ENCODE results near the gene GNG3. TPM values are rescaled to one million over a fixed set of nuclear protein-coding genes. Genes with fewer than 3 reads are reported as not detected.

GNG3 gene
- polyA plus RNA-seq, 2 donors: 0.04 to 0.24 TPM

DNA sequence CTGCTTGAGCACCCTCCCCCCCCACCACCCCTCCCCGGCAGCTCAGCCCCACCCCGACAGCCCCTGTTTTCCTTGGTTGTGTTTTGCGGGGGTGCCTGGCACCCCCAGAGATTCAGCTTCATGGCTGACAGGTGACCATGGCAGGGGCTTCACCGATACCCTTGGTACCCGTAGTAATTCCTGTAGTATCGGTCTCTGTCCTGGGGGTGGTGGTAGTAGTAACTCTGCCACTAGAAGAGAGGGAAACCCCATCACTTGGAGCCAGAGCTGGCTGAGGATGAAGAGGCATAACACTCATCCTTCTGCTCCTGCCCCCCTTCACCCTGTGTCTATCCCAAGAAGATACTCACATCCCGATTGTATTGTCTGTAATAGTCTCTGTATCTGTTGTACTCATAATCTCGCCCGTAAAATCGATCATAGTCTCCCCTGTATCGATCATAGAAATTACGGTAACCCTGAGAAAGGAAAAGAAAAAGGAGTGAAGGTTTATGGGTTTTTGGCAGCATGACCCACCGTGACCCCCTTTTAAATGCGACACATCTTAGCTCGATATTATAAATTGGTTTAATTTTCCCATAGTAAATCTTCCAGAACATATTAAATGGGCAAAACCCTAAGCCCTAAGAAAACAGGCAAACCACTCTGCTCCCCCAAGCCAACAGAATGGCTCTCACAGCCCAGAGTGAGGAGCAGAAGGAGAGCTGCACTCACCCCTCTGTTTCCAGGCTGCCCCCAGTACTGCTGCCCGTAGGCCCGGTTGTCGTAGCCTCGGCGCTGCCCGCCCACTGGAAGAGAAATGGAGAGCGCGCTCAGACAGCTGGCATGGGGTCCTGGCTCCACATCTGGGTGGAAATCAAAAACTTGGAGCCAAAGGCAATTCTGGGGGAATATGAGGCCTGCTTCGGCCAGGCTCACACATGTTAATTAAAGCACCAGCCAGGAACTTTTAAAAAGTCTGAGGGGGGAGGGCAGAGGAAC lies 8.0 kb downstream of the GNG3 start:
- no peak overlapping the region for H3K4me3 ChIP-seq (ENCODE audit: low read depth in 1 of 2, low read length in 2 of 2)
- no peak overlapping the region for H3K27ac ChIP-seq (ENCODE audit: low read depth in 2 of 2, low read length in 1 of 2)
- H3K36me3 ChIP-seq (ENCODE audit: control insufficient read depth in 2 of 2, insufficient read depth in 2 of 2, low read length in 1 of 2): peaks cover 14 to 44% of the 10 kb centered on the region in 2 donors
- H3K27me3 ChIP-seq (ENCODE audit: control insufficient read depth in 1 of 2, insufficient read depth in 2 of 2, low read length in 2 of 2): no peaks in the 10 kb centered on the region
- 88% methylated on average over 24 of the region's 24 CpGs for WGBS, 2 donors
- no peaks in the 10 kb centered on the region for H3K9me3 ChIP-seq (ENCODE audit: control insufficient read depth in 2 of 2, insufficient read depth in 1 of 2, low read depth in 1 of 2, low read length in 1 of 2)
- H3K4me1 ChIP-seq (ENCODE audit: control insufficient read depth in 2 of 2, insufficient read depth in 2 of 2, low read length in 1 of 2): peaks cover 0 to 2% of the 10 kb centered on the region in 2 donors

DNA sequence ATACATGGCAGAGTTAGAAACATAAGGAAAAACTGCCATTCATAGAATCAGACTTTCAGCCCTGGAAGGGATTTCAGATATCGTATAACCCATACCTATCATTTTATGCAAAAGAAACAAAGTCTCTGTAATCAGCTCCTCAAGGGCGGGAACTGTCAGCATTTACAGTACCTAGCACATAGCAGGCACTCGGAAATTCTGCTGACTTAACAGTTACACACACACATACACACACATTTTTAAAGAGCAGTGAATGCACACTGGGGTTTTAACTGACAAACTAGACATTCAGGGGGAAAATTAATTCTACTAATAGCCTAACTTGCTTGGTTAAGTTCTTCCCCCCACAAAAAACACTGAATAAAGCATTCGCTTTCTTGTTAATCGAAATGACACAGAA lies 8.7 kb downstream of the GNG3 start:
- Histone ChIP-seq H3K9me3 (ENCODE audit: control insufficient read depth in 2 of 2, insufficient read depth in 1 of 2, low read depth in 1 of 2, low read length in 1 of 2) (no peaks in the 10 kb centered on the region), H3K36me3 (ENCODE audit: control insufficient read depth in 2 of 2, insufficient read depth in 2 of 2, low read length in 1 of 2) (peaks cover 14 to 43% of the 10 kb centered on the region in 2 donors), H3K4me1 (ENCODE audit: control insufficient read depth in 2 of 2, insufficient read depth in 2 of 2, low read length in 1 of 2) (peaks cover 0 to 2% of the 10 kb centered on the region in 2 donors)

DNA sequence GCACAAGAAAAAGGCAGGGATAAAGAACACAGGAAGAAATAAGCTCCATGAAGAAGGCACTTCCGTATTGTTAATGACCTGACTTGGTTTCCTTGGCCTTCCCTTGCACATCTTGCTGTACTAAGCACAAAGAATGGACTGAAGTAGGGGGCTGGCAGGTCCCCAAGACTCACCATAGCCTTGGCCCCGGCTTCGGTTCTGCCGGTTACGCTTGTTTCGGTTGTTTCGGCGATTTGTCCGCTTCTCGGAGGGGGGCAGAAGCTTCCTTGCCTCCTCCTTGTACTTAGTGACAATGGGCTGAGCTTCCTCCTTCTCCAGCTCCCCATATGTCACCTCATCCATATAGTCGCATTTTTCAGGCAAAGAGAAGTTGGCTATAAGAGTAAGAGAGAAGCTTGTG lies 9.3 kb downstream of the GNG3 start:
- peak overlapping the region; percentile 12 to 47 for H3K27ac ChIP-seq (ENCODE audit: low read depth in 2 of 2, low read length in 1 of 2)
- WGBS, 2 donors: 60 to 79% methylated on average over 11 of the region's 11 CpGs
- peaks cover 17 to 45% of the 10 kb centered on the region in 2 donors for H3K36me3 ChIP-seq (ENCODE audit: control insufficient read depth in 2 of 2, insufficient read depth in 2 of 2, low read length in 1 of 2)
- no peaks in the 10 kb centered on the region for H3K27me3 ChIP-seq (ENCODE audit: control insufficient read depth in 1 of 2, insufficient read depth in 2 of 2, low read length in 2 of 2)
- H3K9me3 ChIP-seq (ENCODE audit: control insufficient read depth in 2 of 2, insufficient read depth in 1 of 2, low read depth in 1 of 2, low read length in 1 of 2): no peaks in the 10 kb centered on the region
- no peak overlapping the region for H3K4me3 ChIP-seq (ENCODE audit: low read depth in 1 of 2, low read length in 2 of 2)
- H3K4me1 ChIP-seq (ENCODE audit: control insufficient read depth in 2 of 2, insufficient read depth in 2 of 2, low read length in 1 of 2): peaks cover 0 to 2% of the 10 kb centered on the region in 2 donors

More for the DNA sequence above, 8.7 kb downstream of the GNG3 start:
- 82 to 85% methylated on average over 5 of the region's 5 CpGs for WGBS, 2 donors
- no peak overlapping the region for H3K4me3 ChIP-seq (ENCODE audit: low read depth in 1 of 2, low read length in 2 of 2)
- H3K27ac ChIP-seq (ENCODE audit: low read depth in 2 of 2, low read length in 1 of 2): no peak overlapping the region
- no peaks in the 10 kb centered on the region for H3K27me3 ChIP-seq (ENCODE audit: control insufficient read depth in 1 of 2, insufficient read depth in 2 of 2, low read length in 2 of 2)

GRCh38 chr11:62719302-62719978 lies 12.0 kb downstream of the GNG3 start:
- no peaks in the 10 kb centered on the region for H3K9me3 ChIP-seq (ENCODE audit: control insufficient read depth in 2 of 2, insufficient read depth in 1 of 2, low read depth in 1 of 2, low read length in 1 of 2)
- WGBS, 2 donors: 74 to 77% methylated on average over 2 of the region's 2 CpGs
- H3K27ac ChIP-seq (ENCODE audit: low read depth in 2 of 2, low read length in 1 of 2): no peak overlapping the region
- no peaks in the 10 kb centered on the region for H3K27me3 ChIP-seq (ENCODE audit: control insufficient read depth in 1 of 2, insufficient read depth in 2 of 2, low read length in 2 of 2)
- peaks cover 23 to 51% of the 10 kb centered on the region in 2 donors for H3K36me3 ChIP-seq (ENCODE audit: control insufficient read depth in 2 of 2, insufficient read depth in 2 of 2, low read length in 1 of 2)
- H3K4me1 ChIP-seq (ENCODE audit: control insufficient read depth in 2 of 2, insufficient read depth in 2 of 2, low read length in 1 of 2): peaks cover 0 to 2% of the 10 kb centered on the region in 2 donors
- H3K4me3 ChIP-seq (ENCODE audit: low read depth in 1 of 2, low read length in 2 of 2): no peak overlapping the region

DNA sequence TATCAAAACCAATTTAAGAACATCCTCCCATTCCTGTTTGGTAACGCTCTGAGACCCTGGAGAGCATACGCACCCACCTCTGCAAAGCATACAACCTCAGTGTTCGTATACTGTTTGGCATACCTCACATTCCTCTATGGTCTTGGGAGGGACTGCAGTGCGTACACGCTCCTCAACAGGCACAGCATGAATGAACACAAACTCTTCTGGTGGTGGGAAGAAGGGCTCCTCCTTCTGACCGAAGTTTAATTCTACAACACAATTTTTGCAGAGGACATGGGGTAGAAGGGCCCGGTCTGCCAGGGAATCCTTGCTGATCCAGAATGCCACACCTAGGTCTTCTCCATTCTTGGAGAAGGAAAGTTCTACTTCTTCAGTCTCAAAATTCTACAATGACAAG lies 14.5 kb downstream of the GNG3 start:
- WGBS, 2 donors: 63 to 70% methylated on average over 7 of the region's 7 CpGs

GRCh38 chr11:62724171-62724570 lies 16.7 kb downstream of the GNG3 start:
- peak overlapping the region in 1 of 2 donors; percentile 88 for H3K4me3 ChIP-seq (ENCODE audit: low read depth in 1 of 2, low read length in 2 of 2)
- H3K4me1 ChIP-seq (ENCODE audit: control insufficient read depth in 2 of 2, insufficient read depth in 2 of 2, low read length in 1 of 2): no peaks in the 10 kb centered on the region
- H3K27me3 ChIP-seq (ENCODE audit: control insufficient read depth in 1 of 2, insufficient read depth in 2 of 2, low read length in 2 of 2): no peaks in the 10 kb centered on the region
- H3K9me3 ChIP-seq (ENCODE audit: control insufficient read depth in 2 of 2, insufficient read depth in 1 of 2, low read depth in 1 of 2, low read length in 1 of 2): no peaks in the 10 kb centered on the region
- H3K36me3 ChIP-seq (ENCODE audit: control insufficient read depth in 2 of 2, insufficient read depth in 2 of 2, low read length in 1 of 2): peaks cover 17 to 28% of the 10 kb centered on the region in 2 donors
- 27 to 28% methylated on average over 8 of the region's 8 CpGs for WGBS, 2 donors
- no peak overlapping the region for H3K27ac ChIP-seq (ENCODE audit: low read depth in 2 of 2, low read length in 1 of 2)

More for the DNA sequence above, 14.5 kb downstream of the GNG3 start:
- H3K27ac ChIP-seq (ENCODE audit: low read depth in 2 of 2, low read length in 1 of 2): no peak overlapping the region
- no peak overlapping the region for H3K4me3 ChIP-seq (ENCODE audit: low read depth in 1 of 2, low read length in 2 of 2)
- H3K9me3 ChIP-seq (ENCODE audit: control insufficient read depth in 2 of 2, insufficient read depth in 1 of 2, low read depth in 1 of 2, low read length in 1 of 2): no peaks in the 10 kb centered on the region
- H3K36me3 ChIP-seq (ENCODE audit: control insufficient read depth in 2 of 2, insufficient read depth in 2 of 2, low read length in 1 of 2): peaks cover 20 to 35% of the 10 kb centered on the region in 2 donors
- H3K4me1 ChIP-seq (ENCODE audit: control insufficient read depth in 2 of 2, insufficient read depth in 2 of 2, low read length in 1 of 2): no peaks in the 10 kb centered on the region
- no peaks in the 10 kb centered on the region for H3K27me3 ChIP-seq (ENCODE audit: control insufficient read depth in 1 of 2, insufficient read depth in 2 of 2, low read length in 2 of 2)

- no peaks in the 10 kb centered on the region for H3K9me3 ChIP-seq (ENCODE audit: control insufficient read depth in 2 of 2, insufficient read depth in 1 of 2, low read depth in 1 of 2, low read length in 1 of 2)
- no peaks in the 10 kb centered on the region for H3K27me3 ChIP-seq (ENCODE audit: control insufficient read depth in 1 of 2, insufficient read depth in 2 of 2, low read length in 2 of 2)
- H3K27ac ChIP-seq (ENCODE audit: low read depth in 2 of 2, low read length in 1 of 2): peak overlapping the region in 1 of 2 donors; percentile 51
- H3K4me1 ChIP-seq (ENCODE audit: control insufficient read depth in 2 of 2, insufficient read depth in 2 of 2, low read length in 1 of 2): no peaks in the 10 kb centered on the region
- WGBS, 2 donors: 1% methylated on average over 7 of the region's 7 CpGs
- peaks cover 14 to 16% of the 10 kb centered on the region in 2 donors for H3K36me3 ChIP-seq (ENCODE audit: control insufficient read depth in 2 of 2, insufficient read depth in 2 of 2, low read length in 1 of 2)
- H3K4me3 ChIP-seq (ENCODE audit: low read depth in 1 of 2, low read length in 2 of 2): peak overlapping the region; percentile 88 to 96
Observed at GRCh38 chr11:62725646-62726045, 18.2 kb downstream of the GNG3 start.

DNA sequence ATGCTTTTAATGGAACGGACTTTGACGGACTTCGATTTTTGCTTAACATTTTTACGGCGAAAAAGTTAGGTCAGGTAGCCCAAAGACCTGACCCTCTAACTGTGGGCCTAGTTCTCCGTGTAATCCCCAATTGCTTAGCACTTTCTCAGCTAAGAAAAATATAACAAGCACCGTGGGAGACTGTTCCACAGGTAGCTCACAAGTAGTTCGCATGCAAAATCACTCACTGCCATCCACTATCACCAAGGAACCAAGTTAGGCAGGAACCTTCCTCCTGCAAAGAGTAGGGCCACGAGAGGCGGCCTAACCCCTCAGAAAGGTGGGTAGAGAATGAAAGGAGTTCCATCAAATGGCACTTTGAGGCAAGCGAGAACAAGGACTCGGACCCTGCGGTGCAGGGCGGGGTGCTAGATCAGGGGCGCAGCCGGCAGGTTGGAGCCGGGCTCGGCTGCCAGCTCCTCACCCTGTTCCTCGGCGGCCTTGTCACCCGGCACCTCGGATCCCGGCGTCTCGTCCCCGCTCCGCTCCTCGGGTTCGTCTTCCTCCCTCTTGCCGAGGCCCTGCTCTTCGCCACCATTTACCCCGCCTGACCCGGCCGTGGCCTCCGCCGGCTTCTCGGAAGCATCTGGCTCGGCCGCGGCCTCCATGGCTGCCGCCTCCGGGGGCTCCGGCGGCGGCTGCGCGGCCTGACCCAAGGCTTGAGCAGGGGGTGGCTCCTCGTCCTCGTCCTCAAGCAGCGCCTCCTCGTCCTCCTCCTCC lies 18.9 kb downstream of the GNG3 start:
- H3K4me1 ChIP-seq (ENCODE audit: control insufficient read depth in 2 of 2, insufficient read depth in 2 of 2, low read length in 1 of 2): no peaks in the 10 kb centered on the region
- H3K36me3 ChIP-seq (ENCODE audit: control insufficient read depth in 2 of 2, insufficient read depth in 2 of 2, low read length in 1 of 2): peaks cover 14 to 16% of the 10 kb centered on the region in 2 donors
- H3K27me3 ChIP-seq (ENCODE audit: control insufficient read depth in 1 of 2, insufficient read depth in 2 of 2, low read length in 2 of 2): no peaks in the 10 kb centered on the region
- WGBS, 2 donors: 0% methylated on average over 37 to 51 of the region's 51 CpGs
- H3K27ac ChIP-seq (ENCODE audit: low read depth in 2 of 2, low read length in 1 of 2): peak overlapping the region; percentile 97 to 99
- peak overlapping the region; percentile 88 to 96 for H3K4me3 ChIP-seq (ENCODE audit: low read depth in 1 of 2, low read length in 2 of 2)
- no peaks in the 10 kb centered on the region for H3K9me3 ChIP-seq (ENCODE audit: control insufficient read depth in 2 of 2, insufficient read depth in 1 of 2, low read depth in 1 of 2, low read length in 1 of 2)

DNA sequence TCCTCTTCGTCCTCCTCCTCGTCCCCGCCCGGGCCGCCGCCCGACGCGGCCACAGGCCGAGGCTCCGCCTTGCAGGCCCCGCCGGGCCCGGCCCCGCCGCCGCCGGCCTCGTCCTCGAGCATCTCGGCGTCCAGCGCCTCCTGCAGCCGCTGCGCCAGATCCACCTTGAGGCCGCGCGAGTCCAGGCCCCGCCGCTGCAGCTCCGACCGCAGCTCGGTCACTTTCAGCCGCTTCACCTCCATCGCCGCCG lies 19.4 kb downstream of the GNG3 start:
- Histone ChIP-seq H3K27ac (ENCODE audit: low read depth in 2 of 2, low read length in 1 of 2) (peak overlapping the region; percentile 97 to 99), H3K4me1 (ENCODE audit: control insufficient read depth in 2 of 2, insufficient read depth in 2 of 2, low read length in 1 of 2) (no peaks in the 10 kb centered on the region)
- 0% methylated on average over 31 to 37 of the region's 37 CpGs for WGBS, 2 donors

More for the DNA sequence above, 19.4 kb downstream of the GNG3 start:
- H3K27me3 ChIP-seq (ENCODE audit: control insufficient read depth in 1 of 2, insufficient read depth in 2 of 2, low read length in 2 of 2): no peaks in the 10 kb centered on the region
- peaks cover 11 to 14% of the 10 kb centered on the region in 2 donors for H3K36me3 ChIP-seq (ENCODE audit: control insufficient read depth in 2 of 2, insufficient read depth in 2 of 2, low read length in 1 of 2)
- no peaks in the 10 kb centered on the region for H3K9me3 ChIP-seq (ENCODE audit: control insufficient read depth in 2 of 2, insufficient read depth in 1 of 2, low read depth in 1 of 2, low read length in 1 of 2)
- peak overlapping the region; percentile 88 to 96 for H3K4me3 ChIP-seq (ENCODE audit: low read depth in 1 of 2, low read length in 2 of 2)

Data from esophagus (tissue), 2 donors.